ENCODE data around the gene ZFHX3. TPM values are rescaled to one million over a fixed set of nuclear protein-coding genes. Genes with fewer than 3 reads are reported as not detected.

Gene ZFHX3
- polyA plus RNA-seq, 1 donor from 2014 or later: 26.4 TPM

DNA sequence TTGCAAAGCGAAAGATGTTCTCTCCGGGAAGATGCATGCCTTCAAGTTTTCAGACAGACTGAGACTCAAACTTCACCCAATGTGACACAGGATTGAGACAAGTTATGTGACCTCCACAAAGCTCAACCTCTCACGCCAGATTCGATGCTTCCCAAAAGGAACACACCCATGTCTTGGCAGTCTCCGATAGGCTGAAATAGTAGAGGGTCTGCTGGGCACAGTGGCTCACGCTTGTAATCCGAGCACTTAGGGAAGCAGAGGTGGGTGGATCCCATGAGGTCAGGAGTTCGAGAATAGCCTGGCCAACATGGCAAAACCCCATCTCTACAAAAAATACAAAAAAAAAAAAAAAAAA lies 22.1 kb downstream of the ZFHX3 start:
- Histone ChIP-seq H3K79me2 (replicated peaks; ENCODE audit: insufficient read depth, low read length) (peaks cover 95% of the 10 kb centered on the region), H4K20me1 (ENCODE audit: insufficient read depth) (peaks cover 94% of the 10 kb centered on the region), H3K27ac (ENCODE audit: low read length) (no peak overlapping the region)

DNA sequence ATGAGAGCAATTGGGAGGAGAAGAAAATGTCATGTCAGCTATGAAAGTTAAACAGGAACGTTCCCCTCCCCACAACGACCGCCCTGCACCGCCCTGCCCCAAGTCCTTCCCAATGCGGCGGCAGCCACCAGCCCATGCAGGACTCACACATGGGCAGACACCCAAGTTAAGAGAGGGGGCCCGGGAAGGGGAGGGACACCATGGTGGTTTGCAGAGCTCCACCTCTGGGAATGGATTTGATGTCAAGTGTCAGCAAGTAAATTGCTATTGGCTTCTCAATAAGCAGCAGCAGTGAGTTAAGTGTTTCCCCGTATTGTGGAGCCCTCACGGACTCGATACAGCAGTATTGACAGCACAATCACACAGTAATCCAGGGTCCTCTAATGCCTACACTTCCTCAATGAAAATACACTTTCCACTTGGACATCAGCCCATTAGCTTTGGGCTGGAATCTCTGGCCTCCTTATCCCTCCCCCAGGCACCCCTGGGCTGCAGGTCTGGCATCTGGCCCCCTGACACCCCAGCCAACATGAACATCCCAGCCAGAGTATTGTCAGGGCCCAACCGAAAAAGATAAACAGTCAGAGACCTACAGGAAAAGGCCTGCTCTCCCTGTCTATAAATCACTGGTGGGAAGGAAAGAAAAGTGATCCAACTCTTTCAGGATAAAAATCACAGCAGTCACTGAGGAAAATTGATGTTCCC lies 22.6 kb downstream of the ZFHX3 start:
- no peaks in the 10 kb centered on the region for H3K27me3 ChIP-seq (ENCODE audit: insufficient read depth, low read depth, low read length)

More for the DNA sequence above, 22.1 kb downstream of the ZFHX3 start:
- Histone ChIP-seq H3K9me3 (ENCODE audit: low read length) (no peaks in the 10 kb centered on the region), H3K9me2 (ENCODE audit: insufficient read depth, low read length) (no peaks in the 10 kb centered on the region), H3K27me3 (ENCODE audit: insufficient read depth, low read depth, low read length) (no peaks in the 10 kb centered on the region), H2AFZ (ENCODE audit: low read depth, low read length) (no peak overlapping the region), H3F3A (ENCODE audit: insufficient read depth, low read length, poor library complexity, severe bottlenecking) (peaks cover 6% of the 10 kb centered on the region), H3K9ac (ENCODE audit: low read length) (no peak overlapping the region), H3K4me2 (ENCODE audit: low read length) (no peak overlapping the region), H3K36me3 (ENCODE audit: insufficient read depth, low read length) (peaks cover 7% of the 10 kb centered on the region), H3K4me3 (ENCODE audit: low read length) (no peak overlapping the region)
- TF ChIP-seq SMC3 (conservative IDR thresholded peaks at IDR 0.05; ENCODE audit: poor library complexity) (no peak), TAF1 (IDR thresholded peaks at IDR 0.05; ENCODE audit: low read depth) (no peak), EP300 (conservative IDR thresholded peaks at IDR 0.05; ENCODE audit: poor library complexity, severe bottlenecking) (no peak), RAD21 (conservative IDR thresholded peaks at IDR 0.05) (no peak), POLR2AphosphoS5 (IDR thresholded peaks at IDR 0.05) (no peak), MXI1 (conservative IDR thresholded peaks at IDR 0.05; ENCODE audit: poor library complexity, severe bottlenecking) (no peak), EZH2 (IDR thresholded peaks at IDR 0.05; ENCODE audit: borderline replicate concordance, insufficient read depth, low read length, poor library complexity, severe bottlenecking) (no peak)
- TF ChIP-seq, protein P1, sequence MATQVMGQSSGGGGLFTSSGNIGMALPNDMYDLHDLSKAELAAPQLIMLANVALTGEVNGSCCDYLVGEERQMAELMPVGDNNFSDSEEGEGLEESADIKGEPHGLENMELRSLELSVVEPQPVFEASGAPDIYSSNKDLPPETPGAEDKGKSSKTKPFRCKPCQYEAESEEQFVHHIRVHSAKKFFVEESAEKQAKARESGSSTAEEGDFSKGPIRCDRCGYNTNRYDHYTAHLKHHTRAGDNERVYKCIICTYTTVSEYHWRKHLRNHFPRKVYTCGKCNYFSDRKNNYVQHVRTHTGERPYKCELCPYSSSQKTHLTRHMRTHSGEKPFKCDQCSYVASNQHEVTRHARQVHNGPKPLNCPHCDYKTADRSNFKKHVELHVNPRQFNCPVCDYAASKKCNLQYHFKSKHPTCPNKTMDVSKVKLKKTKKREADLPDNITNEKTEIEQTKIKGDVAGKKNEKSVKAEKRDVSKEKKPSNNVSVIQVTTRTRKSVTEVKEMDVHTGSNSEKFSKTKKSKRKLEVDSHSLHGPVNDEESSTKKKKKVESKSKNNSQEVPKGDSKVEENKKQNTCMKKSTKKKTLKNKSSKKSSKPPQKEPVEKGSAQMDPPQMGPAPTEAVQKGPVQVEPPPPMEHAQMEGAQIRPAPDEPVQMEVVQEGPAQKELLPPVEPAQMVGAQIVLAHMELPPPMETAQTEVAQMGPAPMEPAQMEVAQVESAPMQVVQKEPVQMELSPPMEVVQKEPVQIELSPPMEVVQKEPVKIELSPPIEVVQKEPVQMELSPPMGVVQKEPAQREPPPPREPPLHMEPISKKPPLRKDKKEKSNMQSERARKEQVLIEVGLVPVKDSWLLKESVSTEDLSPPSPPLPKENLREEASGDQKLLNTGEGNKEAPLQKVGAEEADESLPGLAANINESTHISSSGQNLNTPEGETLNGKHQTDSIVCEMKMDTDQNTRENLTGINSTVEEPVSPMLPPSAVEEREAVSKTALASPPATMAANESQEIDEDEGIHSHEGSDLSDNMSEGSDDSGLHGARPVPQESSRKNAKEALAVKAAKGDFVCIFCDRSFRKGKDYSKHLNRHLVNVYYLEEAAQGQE (IDR thresholded peaks at IDR 0.05; ENCODE audit: borderline replicate concordance): no peak
- TF ChIP-seq, protein P2, sequence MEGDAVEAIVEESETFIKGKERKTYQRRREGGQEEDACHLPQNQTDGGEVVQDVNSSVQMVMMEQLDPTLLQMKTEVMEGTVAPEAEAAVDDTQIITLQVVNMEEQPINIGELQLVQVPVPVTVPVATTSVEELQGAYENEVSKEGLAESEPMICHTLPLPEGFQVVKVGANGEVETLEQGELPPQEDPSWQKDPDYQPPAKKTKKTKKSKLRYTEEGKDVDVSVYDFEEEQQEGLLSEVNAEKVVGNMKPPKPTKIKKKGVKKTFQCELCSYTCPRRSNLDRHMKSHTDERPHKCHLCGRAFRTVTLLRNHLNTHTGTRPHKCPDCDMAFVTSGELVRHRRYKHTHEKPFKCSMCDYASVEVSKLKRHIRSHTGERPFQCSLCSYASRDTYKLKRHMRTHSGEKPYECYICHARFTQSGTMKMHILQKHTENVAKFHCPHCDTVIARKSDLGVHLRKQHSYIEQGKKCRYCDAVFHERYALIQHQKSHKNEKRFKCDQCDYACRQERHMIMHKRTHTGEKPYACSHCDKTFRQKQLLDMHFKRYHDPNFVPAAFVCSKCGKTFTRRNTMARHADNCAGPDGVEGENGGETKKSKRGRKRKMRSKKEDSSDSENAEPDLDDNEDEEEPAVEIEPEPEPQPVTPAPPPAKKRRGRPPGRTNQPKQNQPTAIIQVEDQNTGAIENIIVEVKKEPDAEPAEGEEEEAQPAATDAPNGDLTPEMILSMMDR (IDR thresholded peaks at IDR 0.05; ENCODE audit: poor library complexity, severe bottlenecking): no peak

More for the DNA sequence above, 22.6 kb downstream of the ZFHX3 start:
- Histone ChIP-seq H3K9ac (ENCODE audit: low read length) (no peak overlapping the region), H3K9me3 (ENCODE audit: low read length) (no peaks in the 10 kb centered on the region), H3F3A (ENCODE audit: insufficient read depth, low read length, poor library complexity, severe bottlenecking) (peaks cover 6% of the 10 kb centered on the region), H3K9me2 (ENCODE audit: insufficient read depth, low read length) (no peaks in the 10 kb centered on the region), H3K79me2 (replicated peaks; ENCODE audit: insufficient read depth, low read length) (peaks cover 95% of the 10 kb centered on the region), H4K20me1 (ENCODE audit: insufficient read depth) (peaks cover 94% of the 10 kb centered on the region), H2AFZ (ENCODE audit: low read depth, low read length) (no peak overlapping the region), H3K27ac (ENCODE audit: low read length) (no peak overlapping the region), H3K36me3 (ENCODE audit: insufficient read depth, low read length) (peaks cover 7% of the 10 kb centered on the region), H3K4me3 (ENCODE audit: low read length) (no peak overlapping the region), H3K4me2 (ENCODE audit: low read length) (no peak overlapping the region)
- TF ChIP-seq TAF1 (IDR thresholded peaks at IDR 0.05; ENCODE audit: low read depth): no peak
- no peak for TF ChIP-seq MXI1 (conservative IDR thresholded peaks at IDR 0.05; ENCODE audit: poor library complexity, severe bottlenecking)
- TF ChIP-seq, protein P2 (IDR thresholded peaks at IDR 0.05; ENCODE audit: poor library complexity, severe bottlenecking): no peak
- TF ChIP-seq, protein P1 (IDR thresholded peaks at IDR 0.05; ENCODE audit: borderline replicate concordance): no peak
- TF ChIP-seq SMC3 (conservative IDR thresholded peaks at IDR 0.05; ENCODE audit: poor library complexity): no peak
- TF ChIP-seq EP300 (conservative IDR thresholded peaks at IDR 0.05; ENCODE audit: poor library complexity, severe bottlenecking): no peak
- TF ChIP-seq POLR2AphosphoS5 (IDR thresholded peaks at IDR 0.05): no peak
- TF ChIP-seq RAD21 (conservative IDR thresholded peaks at IDR 0.05): no peak
- TF ChIP-seq EZH2 (IDR thresholded peaks at IDR 0.05; ENCODE audit: borderline replicate concordance, insufficient read depth, low read length, poor library complexity, severe bottlenecking): no peak

All from neural cell (in vitro differentiated cells).